HCT116 (cell line): Measurements from ENCODE around the gene GGCX. TPM values are rescaled to one million over a fixed set of nuclear protein-coding genes. Genes with fewer than 3 reads are reported as not detected.

ENCODE experiments used
- CEBPB ChIP-seq: IDR thresholded peaks from 2 replicates; pipeline ENCODE4 v1.6.1; 2012; ENCODE audit warnings: low read depth
- JUND ChIP-seq: IDR thresholded peaks from 2 replicates; pipeline ENCODE4 v1.6.1; 2012
- MAX ChIP-seq: IDR thresholded peaks from 2 replicates; pipeline ENCODE4 v1.6.1; 2012
- RAD21 ChIP-seq: IDR thresholded peaks from 2 replicates; pipeline ENCODE4 v1.6.1; 2012; ENCODE audit warnings: low read depth, mild to moderate bottlenecking
- REST ChIP-seq: IDR thresholded peaks from 2 replicates; pipeline ENCODE4 v1.6.1; 2012; ENCODE audit warnings: low read depth
- YY1 ChIP-seq: IDR thresholded peaks from 2 replicates; pipeline ENCODE4 v1.6.1; 2011; ENCODE audit warnings: low read length, low read depth, moderate library complexity, mild to moderate bottlenecking; ENCODE audit not compliant: insufficient replicate concordance; ENCODE audit errors: extremely low read depth
- ZBTB33 ChIP-seq: IDR thresholded peaks from 2 replicates; pipeline ENCODE4 v1.6.1; 2011; ENCODE audit warnings: mild to moderate bottlenecking, low read length, moderate library complexity; ENCODE audit not compliant: insufficient replicate concordance; ENCODE audit errors: extremely low read depth
- ZNF274 ChIP-seq: fragments of 200-500 bp; sonication (Bioruptor generic); IDR thresholded peaks from 2 replicates; pipeline ENCODE4 v1.6.1; 2014; ENCODE audit warnings: mild to moderate bottlenecking, low read depth, low read length, inconsistent platforms
- total RNA-seq: library from RNA; stranded (reverse); gene quantifications from one replicate; pipeline ENCODE4 v1.2.1, GENCODE V29; 2021; ENCODE audit not compliant: unreplicated experiment

Gene GGCX
- total RNA-seq, 1 experiment from 2014 or later: 43.5 TPM

- TF ChIP-seq ZBTB33 (no peak), YY1 (no peak), JUND (no peak), REST (no peak), CEBPB (no peak), ZNF274 (no peak), RAD21 (no peak), MAX (no peak)
These were observed 37.5 kb upstream of the GGCX start (continued) for GRCh38 chr2:85598594-85599340.
